Transverse colon (tissue), 4 donors: ENCODE data around the gene CYP27A1. TPM values are rescaled to one million over a fixed set of nuclear protein-coding genes. Genes with fewer than 3 reads are reported as not detected.

Source experiments
- DNase-seq: peaks from one replicate; pipeline ENCODE4 v3.0.0-alpha.2; 2019
- H3K27ac ChIP-seq, 4 donors: fragments of 200-600 bp; sonication (generic); 2 replicates each; pipeline ENCODE4 v1.5.1; 2016 to 2018; ENCODE audit warnings: inconsistent platforms in 4 of 4
- H3K27me3 ChIP-seq: fragments of 200-600 bp; sonication (generic); 2 replicates; pipeline ENCODE4 v1.5.1; 2017; ENCODE audit warnings: inconsistent platforms
- H3K36me3 ChIP-seq, 4 donors: fragments of 200-600 bp; sonication (generic); 2 replicates each; pipeline ENCODE4 v1.5.1; 2017 to 2019; ENCODE audit warnings: inconsistent platforms in 4 of 4
- H3K4me1 ChIP-seq, 4 donors: fragments of 200-600 bp; sonication (generic); 2 replicates each; pipeline ENCODE4 v1.5.1; 2017 to 2020; ENCODE audit warnings: inconsistent platforms in 4 of 4
- H3K4me3 ChIP-seq, 4 donors: fragments of 200-600 bp; sonication (generic); 1 replicate in 1 of 4; 2 replicates in 3 of 4; pipeline versions ENCODE4 v1.5.1 to v1.6.1; 2017 to 2019; ENCODE audit warnings: inconsistent platforms in 4 of 4
- H3K9me3 ChIP-seq, 2 donors: fragments of 200-600 bp; sonication (generic); 2 replicates each; pipeline ENCODE4 v1.5.1; 2017 to 2019; ENCODE audit warnings: inconsistent platforms in 2 of 2
- CTCF ChIP-seq, 5 experiments: fragments of 200-600 bp in 3 of 5; fragments of 450-650 bp in 2 of 5; sonication (generic) in 3 of 5; IDR thresholded peaks; 1 replicate in 2 of 5; 2 replicates in 3 of 5; pipeline ENCODE4 v1.5.1; 2016 to 2017; ENCODE audit warnings: antibody characterized with exemption in 5 of 5, inconsistent platforms in 3 of 5, mild to moderate bottlenecking in 2 of 5, moderate library complexity in 1 of 5
- EP300 ChIP-seq: sonication (generic); formaldehyde crosslinking; IDR thresholded peaks from one replicate; pipeline ENCODE4 v1.6.1; 2017; ENCODE audit warnings: antibody characterized with exemption, low read depth
- POLR2A ChIP-seq: fragments of 450-650 bp; IDR thresholded peaks from one replicate; pipeline ENCODE4 v1.6.1; 2016; ENCODE audit warnings: antibody characterized with exemption, mild to moderate bottlenecking, moderate library complexity
- POLR2AphosphoS5 ChIP-seq, 3 donors: sonication (generic); formaldehyde crosslinking; IDR thresholded peaks; one replicate each; pipeline ENCODE4 v1.6.1; 2016; ENCODE audit warnings: antibody characterized with exemption in 3 of 3
- WGBS, 2 donors: methylation state at CpG; one replicate each; pipeline ENCODE4 v1.1.5; 2018; ENCODE audit warnings: low coverage in 1 of 2; 5-methylcytosine and 5-hydroxymethylcytosine counted together
- in situ Hi-C, 4 donors: fragments of 200-750 bp; cut with MboI; loops; one replicate each; pipeline versions ENCODE4 v1.15.0 to v1.15.1; 2017; ENCODE audit warnings: low sequenced_read_pairs in 3 of 4, low pct_ligation_motif_present in 1 of 4, low pct_unique_long_range_greater_than_20kb in 1 of 4
- intact Hi-C: fragments of 100-400 bp; cut with DNase I; formaldehyde crosslinking; loops from one replicate; pipeline ENCODE4 v1.15.1; 2023; ENCODE audit warnings: low total_unique reads
- total RNA-seq, 4 donors: library from RNA; depleted of rRNA; stranded (reverse); fragments of >200 nt; gene quantifications; one replicate each; pipeline ENCODE4 v1.1.0, GENCODE V29; 2016

Gene CYP27A1
- total RNA-seq, 4 donors from 2014 or later, result 48.3 to 159 (median 75.5) TPM

- WGBS, 2 donors, result 40 to 75% methylated on average over 1 to 3 of the region's 3 CpGs
- Histone ChIP-seq H3K4me1 (no peaks in the 10 kb centered on the region), H3K9me3 (no peaks in the 10 kb centered on the region), H3K27me3 (no peaks in the 10 kb centered on the region), H3K36me3 (peaks cover 0 to 42% (median 10%) of the 10 kb centered on the region in 4 donors), H3K27ac (no peak overlapping the region), H3K4me3 (no peak overlapping the region)
- intact Hi-C loops (no loop called here), in situ Hi-C loops (no loop called here)
- DNase-seq, result no peak
- TF ChIP-seq CTCF (IDR thresholded peaks at IDR 0.05), result no peak
- TF ChIP-seq POLR2AphosphoS5 (IDR thresholded peaks at IDR 0.05), result no peak
- TF ChIP-seq POLR2A, result no peak
- TF ChIP-seq EP300, result no peak
These were observed 27.7 kb upstream of the CYP27A1 start for GRCh38 chr2:218754201-218754600.

- H3K27me3 ChIP-seq, result no peaks in the 10 kb centered on the region
- H3K9me3 ChIP-seq, result no peaks in the 10 kb centered on the region
- no peak overlapping the region for H3K4me3 ChIP-seq
- in situ Hi-C loops, result no loop called here
- H3K36me3 ChIP-seq, result peaks cover 0 to 40% (median 7%) of the 10 kb centered on the region in 4 donors
- intact Hi-C loops, result no loop called here
- TF ChIP-seq CTCF (IDR thresholded peaks at IDR 0.05) (no peak), POLR2A (no peak), EP300 (no peak), POLR2AphosphoS5 (IDR thresholded peaks at IDR 0.05) (no peak)
- DNase-seq, result no peak
- H3K4me1 ChIP-seq, result no peaks in the 10 kb centered on the region
- WGBS, 2 donors, result 94% methylated on average over 7 of the region's 7 CpGs; no CpG with 5 or more reads in 1 of the 2 donors
- no peak overlapping the region for H3K27ac ChIP-seq
These were observed 27.2 kb upstream of the CYP27A1 start for GRCh38 chr2:218754781-218755180.

- 98 to 100% methylated on average over 2 to 3 of the region's 3 CpGs for WGBS, 2 donors
- intact Hi-C loops, result no loop called here
These were observed 26.8 kb upstream of the CYP27A1 start for GRCh38 chr2:218755198-218755566.

More at GRCh38 chr2:218755198-218755566, 26.8 kb upstream of the CYP27A1 start:
- H3K36me3 ChIP-seq, result peaks cover 0 to 36% (median 5%) of the 10 kb centered on the region in 4 donors
- H3K27ac ChIP-seq, result no peak overlapping the region
- in situ Hi-C loops, result no loop called here
- H3K4me3 ChIP-seq, result no peak overlapping the region
- H3K27me3 ChIP-seq, result no peaks in the 10 kb centered on the region
- DNase-seq, result no peak
- no peaks in the 10 kb centered on the region for H3K4me1 ChIP-seq
- H3K9me3 ChIP-seq, result no peaks in the 10 kb centered on the region
- no peak for TF ChIP-seq POLR2A
- TF ChIP-seq POLR2AphosphoS5 (IDR thresholded peaks at IDR 0.05), result no peak
- TF ChIP-seq EP300, result no peak
- no peak for TF ChIP-seq CTCF (IDR thresholded peaks at IDR 0.05)
